GM12878 (cell line): ENCODE results near the gene MRPL49.

Experiments used
- EP300 ChIP-seq, 2 experiments: fragments of 150-350 bp in 1 of 2; IDR thresholded peaks; 2 replicates each; pipeline ENCODE4 v1.6.1; 2011 to 2012; ENCODE audit warnings: low read depth in 2 of 2, low read length in 2 of 2, borderline replicate concordance in 1 of 2, improper control_type of control experiment in 1 of 2, inconsistent platforms in 1 of 2; ENCODE audit not compliant: control insufficient read depth in 1 of 2
- POLR2AphosphoS5 ChIP-seq: IDR thresholded peaks from 2 replicates; pipeline ENCODE4 v1.6.1; 2011; ENCODE audit warnings: mild to moderate bottlenecking, low read length, inconsistent platforms
- RFX5 ChIP-seq: IDR thresholded peaks from 2 replicates; pipeline ENCODE4 v1.6.1; 2011; ENCODE audit warnings: low read depth, low read length, improper control_type of control experiment
- TF ChIP-seq, protein P1 (sequence below), 3 experiments: IDR thresholded peaks in 2 of 3; conservative IDR thresholded peaks in 1 of 3; 2 replicates each; pipeline ENCODE4 v1.5.1; 2011; ENCODE audit warnings: low read depth in 3 of 3, low read length in 3 of 3, mild to moderate bottlenecking in 3 of 3, control low read depth in 2 of 3, moderate library complexity in 2 of 3, inconsistent platforms in 1 of 3, mixed read lengths in 1 of 3; ENCODE audit not compliant: control insufficient read depth in 2 of 3, insufficient read depth in 1 of 3; ENCODE audit errors: extremely low read depth in 1 of 3

DNA sequence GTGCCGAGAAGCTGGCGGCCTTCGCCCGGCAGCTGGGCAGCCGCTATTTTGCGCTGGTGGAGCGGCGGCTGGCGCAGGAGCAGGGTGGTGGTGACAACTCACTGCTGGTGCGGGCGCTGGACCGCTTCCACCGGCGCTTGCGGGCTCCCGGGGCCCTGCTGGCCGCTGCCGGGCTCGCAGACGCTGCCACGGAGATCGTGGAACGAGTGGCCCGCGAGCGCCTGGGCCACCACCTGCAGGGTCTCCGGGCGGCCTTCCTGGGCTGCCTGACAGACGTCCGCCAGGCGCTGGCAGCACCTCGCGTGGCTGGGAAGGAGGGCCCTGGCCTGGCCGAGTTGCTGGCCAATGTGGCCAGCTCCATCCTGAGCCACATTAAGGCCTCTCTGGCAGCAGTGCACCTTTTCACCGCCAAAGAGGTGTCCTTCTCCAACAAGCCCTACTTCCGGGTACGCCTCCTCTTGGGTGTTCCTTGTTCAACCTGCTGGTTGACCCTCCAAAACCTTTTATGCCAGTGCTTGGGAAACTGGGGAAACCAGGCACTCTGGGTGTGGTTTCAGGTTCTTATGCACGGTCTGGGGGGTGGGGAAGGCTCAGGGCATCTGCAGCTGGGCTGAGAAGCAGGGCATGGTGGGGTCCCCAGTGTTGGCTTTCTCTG is 13.5 kb upstream of the MRPL49 start:
- TF ChIP-seq, protein P1, sequence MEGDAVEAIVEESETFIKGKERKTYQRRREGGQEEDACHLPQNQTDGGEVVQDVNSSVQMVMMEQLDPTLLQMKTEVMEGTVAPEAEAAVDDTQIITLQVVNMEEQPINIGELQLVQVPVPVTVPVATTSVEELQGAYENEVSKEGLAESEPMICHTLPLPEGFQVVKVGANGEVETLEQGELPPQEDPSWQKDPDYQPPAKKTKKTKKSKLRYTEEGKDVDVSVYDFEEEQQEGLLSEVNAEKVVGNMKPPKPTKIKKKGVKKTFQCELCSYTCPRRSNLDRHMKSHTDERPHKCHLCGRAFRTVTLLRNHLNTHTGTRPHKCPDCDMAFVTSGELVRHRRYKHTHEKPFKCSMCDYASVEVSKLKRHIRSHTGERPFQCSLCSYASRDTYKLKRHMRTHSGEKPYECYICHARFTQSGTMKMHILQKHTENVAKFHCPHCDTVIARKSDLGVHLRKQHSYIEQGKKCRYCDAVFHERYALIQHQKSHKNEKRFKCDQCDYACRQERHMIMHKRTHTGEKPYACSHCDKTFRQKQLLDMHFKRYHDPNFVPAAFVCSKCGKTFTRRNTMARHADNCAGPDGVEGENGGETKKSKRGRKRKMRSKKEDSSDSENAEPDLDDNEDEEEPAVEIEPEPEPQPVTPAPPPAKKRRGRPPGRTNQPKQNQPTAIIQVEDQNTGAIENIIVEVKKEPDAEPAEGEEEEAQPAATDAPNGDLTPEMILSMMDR (IDR thresholded peaks at IDR 0.05 in 2 of 3, conservative IDR thresholded peaks at IDR 0.05 in 1 of 3; ENCODE audit: control insufficient read depth in 2 of 3, extremely low read depth in 1 of 3, insufficient read depth in 1 of 3, low read depth in 3 of 3, low read length in 3 of 3), result no peak
- TF ChIP-seq POLR2AphosphoS5 (no peak), EP300 (IDR thresholded peaks at IDR 0.05; ENCODE audit: borderline replicate concordance in 1 of 2, control insufficient read depth in 1 of 2, low read depth in 2 of 2, low read length in 2 of 2) (no peak), RFX5 (no peak)
